A673 (cell line): Measurements from ENCODE around the gene SEC14L5.

Source experiments
- EZH2 ChIP-seq: fragments of 200-600 bp; sonication (generic); IDR thresholded peaks from 2 replicates; pipeline ENCODE4 v1.6.1; 2017; ENCODE audit warnings: borderline replicate concordance, low read depth, mild to moderate bottlenecking, mixed read lengths, antibody characterized with exemption, low read length; ENCODE audit not compliant: poor library complexity, severe bottlenecking
- TF ChIP-seq, protein P1 (sequence below): fragments of 300-800, 200-600 bp; sonication (generic); conservative IDR thresholded peaks from 2 replicates; pipeline ENCODE4 v1.5.1; 2017; ENCODE audit warnings: low read depth, mild to moderate bottlenecking, antibody characterized with exemption, low read length, moderate library complexity, mixed read lengths

DNA sequence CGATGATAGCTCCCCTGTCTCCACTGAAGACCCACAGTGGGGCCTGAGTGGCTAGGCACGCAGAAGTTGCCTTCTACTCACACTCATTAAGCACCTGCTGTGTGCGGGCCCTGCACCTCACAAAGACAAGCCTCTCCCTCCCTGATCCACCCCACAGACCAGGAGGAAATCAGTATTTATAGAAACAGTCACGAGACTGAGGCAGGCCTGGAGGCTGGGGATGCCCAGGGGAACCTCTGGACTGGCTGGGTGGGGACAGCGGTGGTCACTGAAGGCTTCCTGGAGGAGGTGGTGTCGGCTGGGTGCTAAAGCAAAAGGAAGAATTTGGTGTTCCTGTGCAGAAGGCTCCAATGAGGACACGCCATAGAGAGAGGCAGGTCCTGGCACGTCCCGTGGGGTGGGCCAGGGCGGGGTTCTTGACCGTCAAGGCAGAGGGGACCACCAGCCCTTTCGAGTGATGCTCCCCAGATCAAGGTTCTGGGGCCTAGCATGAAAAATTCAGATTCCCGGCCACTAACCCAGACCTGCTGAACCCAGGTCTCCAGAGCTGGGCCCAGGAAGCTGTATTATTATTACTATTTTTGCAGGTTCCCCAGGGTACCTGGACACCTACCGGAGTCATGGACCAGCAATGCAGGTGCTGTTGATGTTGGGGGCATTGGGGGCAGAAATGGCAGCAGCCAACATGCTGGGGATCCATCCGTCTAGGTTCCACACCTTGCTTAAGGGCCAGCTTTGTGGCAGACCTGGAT is 44.2 kb upstream of the SEC14L5 start:
- TF ChIP-seq, protein P1, sequence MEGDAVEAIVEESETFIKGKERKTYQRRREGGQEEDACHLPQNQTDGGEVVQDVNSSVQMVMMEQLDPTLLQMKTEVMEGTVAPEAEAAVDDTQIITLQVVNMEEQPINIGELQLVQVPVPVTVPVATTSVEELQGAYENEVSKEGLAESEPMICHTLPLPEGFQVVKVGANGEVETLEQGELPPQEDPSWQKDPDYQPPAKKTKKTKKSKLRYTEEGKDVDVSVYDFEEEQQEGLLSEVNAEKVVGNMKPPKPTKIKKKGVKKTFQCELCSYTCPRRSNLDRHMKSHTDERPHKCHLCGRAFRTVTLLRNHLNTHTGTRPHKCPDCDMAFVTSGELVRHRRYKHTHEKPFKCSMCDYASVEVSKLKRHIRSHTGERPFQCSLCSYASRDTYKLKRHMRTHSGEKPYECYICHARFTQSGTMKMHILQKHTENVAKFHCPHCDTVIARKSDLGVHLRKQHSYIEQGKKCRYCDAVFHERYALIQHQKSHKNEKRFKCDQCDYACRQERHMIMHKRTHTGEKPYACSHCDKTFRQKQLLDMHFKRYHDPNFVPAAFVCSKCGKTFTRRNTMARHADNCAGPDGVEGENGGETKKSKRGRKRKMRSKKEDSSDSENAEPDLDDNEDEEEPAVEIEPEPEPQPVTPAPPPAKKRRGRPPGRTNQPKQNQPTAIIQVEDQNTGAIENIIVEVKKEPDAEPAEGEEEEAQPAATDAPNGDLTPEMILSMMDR: no peak
- no peak for TF ChIP-seq EZH2
